Measurements from ENCODE around the gene TAS1R1. TPM values are rescaled to one million over a fixed set of nuclear protein-coding genes. Genes with fewer than 3 reads are reported as not detected.

Gene TAS1R1
- total and polyA plus RNA-seq, 9 of the 15 experiments (the other 6 are each of a cell fraction or from before 2014, with no cell fraction given) = 0.06 TPM; not detected in 8

DNA sequence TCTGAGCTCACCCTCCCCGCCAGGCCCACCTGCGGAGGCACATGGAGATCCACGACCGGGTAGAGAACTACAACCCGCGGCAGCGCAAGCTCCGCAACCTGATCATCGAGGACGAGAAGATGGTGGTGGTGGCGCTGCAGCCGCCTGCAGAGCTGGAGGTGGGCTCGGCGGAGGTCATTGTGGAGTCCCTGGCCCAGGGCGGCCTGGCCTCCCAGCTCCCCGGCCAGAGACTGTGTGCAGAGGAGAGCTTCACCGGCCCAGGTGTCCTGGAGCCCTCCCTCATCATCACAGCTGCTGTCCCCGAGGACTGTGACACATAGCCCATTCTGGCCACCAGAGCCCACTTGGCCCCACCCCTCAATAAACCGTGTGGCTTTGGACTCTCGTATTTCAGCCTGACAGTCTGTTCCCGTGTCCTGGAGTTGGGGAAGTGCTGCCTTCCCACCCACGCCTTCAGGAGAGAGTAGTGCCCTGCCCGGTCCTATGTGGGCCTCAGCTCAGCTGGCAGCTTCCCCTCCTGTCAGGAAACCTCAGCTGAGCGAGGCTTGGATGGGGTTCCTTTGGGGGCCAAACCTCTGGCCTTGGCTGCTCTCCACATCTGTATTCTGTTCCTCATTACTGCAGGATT lies 33.9 kb downstream of the TAS1R1 start:
- no TSS peak for BruUV-seq (replicated peaks)
- H3K9me3 ChIP-seq (replicated peaks; ENCODE audit: control insufficient read depth, insufficient read depth, low read depth, low read length) = no peaks in the 10 kb centered on the region
- ChIA-PET POLR2A (interaction anchor here (0.6 to 13.4 kb wide), 12 partner anchors 9 to 126 kb away, joined by 3 to 221 read pairs (median 4); partner anchors contain the start of genes KLHL21, NOL9 and ZBTB48), CTCF (ENCODE audit: low intra/inter-chr PET ratio) (no interaction called here)
- H2AFZ ChIP-seq (ENCODE audit: low read depth, low read length) = no peak overlapping the region
- no peaks in the 10 kb centered on the region for H3K27me3 ChIP-seq (ENCODE audit: control insufficient read depth in 2 of 2, insufficient read depth in 2 of 2, low read length in 2 of 2)
- peaks cover 91% of the 10 kb centered on the region; the same call in 2 of the 3 replicates for H3K36me3 ChIP-seq (ENCODE audit: control insufficient read depth, insufficient read depth, low read length)
- H3K79me2 ChIP-seq (ENCODE audit: control insufficient read depth, insufficient read depth, low read length) = peaks cover 15% of the 10 kb centered on the region; the same call in 2 of the 3 replicates
- in situ Hi-C loops (cut with MboI) = no loop called here
- WGBS (ENCODE audit: insufficient coverage, low coverage, missing lambda C conversion rate) = 86% methylated on average over 24 of the region's 24 CpGs
- H3K27ac ChIP-seq (ENCODE audit: extremely low read depth, low read depth, low read length) = peak overlapping the region; percentile 31; the same call in 1 of the 3 replicates
- intact Hi-C loops (cut with micrococcal nuclease) = no loop called here
- FAIRE-seq (no peak), DNase-seq (ENCODE audit: extremely low read depth in 1 of 4, low spot score in 3 of 4) (no peak), ATAC-seq (peak; percentile 3; the same call in 2 of the 3 replicates)
- no peak overlapping the region for H3K4me2 ChIP-seq (ENCODE audit: insufficient read depth, low read length)
- peaks cover 38% of the 10 kb centered on the region for H4K20me1 ChIP-seq (replicated peaks; ENCODE audit: control insufficient read depth, insufficient read depth, low read length)
- H3K9me1 ChIP-seq (ENCODE audit: control insufficient read depth, insufficient read depth, low read length) = peaks cover 23% of the 10 kb centered on the region
- H3K4me1 ChIP-seq (replicated peaks in 1 of 2; ENCODE audit: control insufficient read depth in 2 of 2, insufficient read depth in 2 of 2, low read length in 2 of 2) = peaks cover 16 to 62% of the 10 kb centered on the region in 2 experiments; a peak in 4 of 5 replicates
- no peak overlapping the region for H3K4me3 ChIP-seq
- H3K9ac ChIP-seq (ENCODE audit: insufficient read depth in 1 of 2, low read depth in 2 of 2, low read length in 2 of 2) = peak overlapping the region in 1 of 2 experiments; percentile 70; a peak in 1 of 4 replicates
- TF ChIP-seq, protein P1, sequence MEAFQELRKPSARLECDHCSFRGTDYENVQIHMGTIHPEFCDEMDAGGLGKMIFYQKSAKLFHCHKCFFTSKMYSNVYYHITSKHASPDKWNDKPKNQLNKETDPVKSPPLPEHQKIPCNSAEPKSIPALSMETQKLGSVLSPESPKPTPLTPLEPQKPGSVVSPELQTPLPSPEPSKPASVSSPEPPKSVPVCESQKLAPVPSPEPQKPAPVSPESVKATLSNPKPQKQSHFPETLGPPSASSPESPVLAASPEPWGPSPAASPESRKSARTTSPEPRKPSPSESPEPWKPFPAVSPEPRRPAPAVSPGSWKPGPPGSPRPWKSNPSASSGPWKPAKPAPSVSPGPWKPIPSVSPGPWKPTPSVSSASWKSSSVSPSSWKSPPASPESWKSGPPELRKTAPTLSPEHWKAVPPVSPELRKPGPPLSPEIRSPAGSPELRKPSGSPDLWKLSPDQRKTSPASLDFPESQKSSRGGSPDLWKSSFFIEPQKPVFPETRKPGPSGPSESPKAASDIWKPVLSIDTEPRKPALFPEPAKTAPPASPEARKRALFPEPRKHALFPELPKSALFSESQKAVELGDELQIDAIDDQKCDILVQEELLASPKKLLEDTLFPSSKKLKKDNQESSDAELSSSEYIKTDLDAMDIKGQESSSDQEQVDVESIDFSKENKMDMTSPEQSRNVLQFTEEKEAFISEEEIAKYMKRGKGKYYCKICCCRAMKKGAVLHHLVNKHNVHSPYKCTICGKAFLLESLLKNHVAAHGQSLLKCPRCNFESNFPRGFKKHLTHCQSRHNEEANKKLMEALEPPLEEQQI (IDR thresholded peaks at IDR 0.05) = no peak
- no peak for TF ChIP-seq SRSF7 (optimal IDR thresholded peaks at IDR 0.05; ENCODE audit: low read depth, low read length)
- TF ChIP-seq RBM22 (IDR thresholded peaks at IDR 0.05; ENCODE audit: low read depth, low read length, poor library complexity, severe bottlenecking) = peak; percentile 63
- peak; percentile 49; the same call in 1 of the 2 replicates for TF ChIP-seq POLR2A (conservative IDR thresholded peaks at IDR 0.05)
- TF ChIP-seq, protein P2, sequence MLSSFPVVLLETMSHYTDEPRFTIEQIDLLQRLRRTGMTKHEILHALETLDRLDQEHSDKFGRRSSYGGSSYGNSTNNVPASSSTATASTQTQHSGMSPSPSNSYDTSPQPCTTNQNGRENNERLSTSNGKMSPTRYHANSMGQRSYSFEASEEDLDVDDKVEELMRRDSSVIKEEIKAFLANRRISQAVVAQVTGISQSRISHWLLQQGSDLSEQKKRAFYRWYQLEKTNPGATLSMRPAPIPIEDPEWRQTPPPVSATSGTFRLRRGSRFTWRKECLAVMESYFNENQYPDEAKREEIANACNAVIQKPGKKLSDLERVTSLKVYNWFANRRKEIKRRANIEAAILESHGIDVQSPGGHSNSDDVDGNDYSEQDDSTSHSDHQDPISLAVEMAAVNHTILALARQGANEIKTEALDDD (IDR thresholded peaks at IDR 0.05) = no peak
- TF ChIP-seq, protein P3, sequence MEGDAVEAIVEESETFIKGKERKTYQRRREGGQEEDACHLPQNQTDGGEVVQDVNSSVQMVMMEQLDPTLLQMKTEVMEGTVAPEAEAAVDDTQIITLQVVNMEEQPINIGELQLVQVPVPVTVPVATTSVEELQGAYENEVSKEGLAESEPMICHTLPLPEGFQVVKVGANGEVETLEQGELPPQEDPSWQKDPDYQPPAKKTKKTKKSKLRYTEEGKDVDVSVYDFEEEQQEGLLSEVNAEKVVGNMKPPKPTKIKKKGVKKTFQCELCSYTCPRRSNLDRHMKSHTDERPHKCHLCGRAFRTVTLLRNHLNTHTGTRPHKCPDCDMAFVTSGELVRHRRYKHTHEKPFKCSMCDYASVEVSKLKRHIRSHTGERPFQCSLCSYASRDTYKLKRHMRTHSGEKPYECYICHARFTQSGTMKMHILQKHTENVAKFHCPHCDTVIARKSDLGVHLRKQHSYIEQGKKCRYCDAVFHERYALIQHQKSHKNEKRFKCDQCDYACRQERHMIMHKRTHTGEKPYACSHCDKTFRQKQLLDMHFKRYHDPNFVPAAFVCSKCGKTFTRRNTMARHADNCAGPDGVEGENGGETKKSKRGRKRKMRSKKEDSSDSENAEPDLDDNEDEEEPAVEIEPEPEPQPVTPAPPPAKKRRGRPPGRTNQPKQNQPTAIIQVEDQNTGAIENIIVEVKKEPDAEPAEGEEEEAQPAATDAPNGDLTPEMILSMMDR (IDR thresholded peaks at IDR 0.05 in 2 of 3, conservative IDR thresholded peaks at IDR 0.05 in 1 of 3; ENCODE audit: insufficient read depth in 2 of 3, low read depth in 1 of 3, low read length in 3 of 3) = no peak
- peak; percentile 17; the same call in 1 of the 2 replicates for TF ChIP-seq POLR2AphosphoS5 (IDR thresholded peaks at IDR 0.05; ENCODE audit: control insufficient read depth, insufficient read depth, low read depth, low read length)
- TF ChIP-seq RNF2 (IDR thresholded peaks at IDR 0.05) = no peak
- TF ChIP-seq, protein P4, sequence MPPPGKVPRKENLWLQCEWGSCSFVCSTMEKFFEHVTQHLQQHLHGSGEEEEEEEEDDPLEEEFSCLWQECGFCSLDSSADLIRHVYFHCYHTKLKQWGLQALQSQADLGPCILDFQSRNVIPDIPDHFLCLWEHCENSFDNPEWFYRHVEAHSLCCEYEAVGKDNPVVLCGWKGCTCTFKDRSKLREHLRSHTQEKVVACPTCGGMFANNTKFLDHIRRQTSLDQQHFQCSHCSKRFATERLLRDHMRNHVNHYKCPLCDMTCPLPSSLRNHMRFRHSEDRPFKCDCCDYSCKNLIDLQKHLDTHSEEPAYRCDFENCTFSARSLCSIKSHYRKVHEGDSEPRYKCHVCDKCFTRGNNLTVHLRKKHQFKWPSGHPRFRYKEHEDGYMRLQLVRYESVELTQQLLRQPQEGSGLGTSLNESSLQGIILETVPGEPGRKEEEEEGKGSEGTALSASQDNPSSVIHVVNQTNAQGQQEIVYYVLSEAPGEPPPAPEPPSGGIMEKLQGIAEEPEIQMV (tag; conservative IDR thresholded peaks at IDR 0.05; ENCODE audit: low read depth) = no peak
